Erythroblast (primary cell): ENCODE results near the gene ANKRA2.

ENCODE experiments used
- GATA1 ChIP-seq: IDR thresholded peaks from 2 replicates; pipeline ENCODE4 v1.6.1; 2011; ENCODE audit warnings: low read depth, mild to moderate bottlenecking, control low read depth, low read length, moderate library complexity
- POLR2A ChIP-seq: IDR thresholded peaks from 2 replicates; pipeline ENCODE4 v1.6.1; 2011; ENCODE audit warnings: mild to moderate bottlenecking, low read length

- no peak for TF ChIP-seq POLR2A
- TF ChIP-seq GATA1: no peak
Observed at GRCh38 chr5:73540192-73540591, 25.2 kb downstream of the ANKRA2 start.
